Mesothelial cell of epicardium (in vitro differentiated cells): ENCODE results near the gene TCF23. TPM values are rescaled to one million over a fixed set of nuclear protein-coding genes. Genes with fewer than 3 reads are reported as not detected.

ENCODE experiments used
- DNase-seq, 2 experiments: peaks; one replicate each; pipeline ENCODE4 v3.0.0; 2021; ENCODE audit warnings: low spot score in 2 of 2; ENCODE audit not compliant: unreplicated experiment in 2 of 2
- H3K27ac Mint-ChIP-seq: 2 replicates; pipeline ENCODE4 v1.8.0; 2021; ENCODE audit warnings: mixed read lengths
- H3K27me3 Mint-ChIP-seq: 2 replicates; pipeline ENCODE4 v1.8.0; 2021; ENCODE audit warnings: low read depth, mixed read lengths
- H3K36me3 Mint-ChIP-seq: 2 replicates; pipeline ENCODE4 v1.8.0; 2021; ENCODE audit warnings: mixed read lengths
- H3K4me1 Mint-ChIP-seq: 2 replicates; pipeline ENCODE4 v1.8.0; 2021; ENCODE audit warnings: mixed read lengths
- H3K4me3 Mint-ChIP-seq: 2 replicates; pipeline ENCODE4 v1.8.0; 2021; ENCODE audit warnings: mild to moderate bottlenecking, moderate library complexity, mixed read lengths
- H3K9me3 Mint-ChIP-seq: 2 replicates; pipeline ENCODE4 v1.8.0; 2021; ENCODE audit warnings: mixed read lengths
- total RNA-seq: library from RNA; stranded (reverse); gene quantifications from 3 replicates; pipeline ENCODE4 v1.2.1, GENCODE V29; 2021
- TF ChIP-seq, protein P1 (sequence below): fragments of 200-600 bp; sonication (generic); IDR thresholded peaks from one replicate; pipeline ENCODE4 v1.5.0; 2021; ENCODE audit warnings: antibody characterized with exemption; ENCODE audit not compliant: unreplicated experiment

Gene TCF23
- total RNA-seq, 1 donor from 2014 or later = not detected

DNA sequence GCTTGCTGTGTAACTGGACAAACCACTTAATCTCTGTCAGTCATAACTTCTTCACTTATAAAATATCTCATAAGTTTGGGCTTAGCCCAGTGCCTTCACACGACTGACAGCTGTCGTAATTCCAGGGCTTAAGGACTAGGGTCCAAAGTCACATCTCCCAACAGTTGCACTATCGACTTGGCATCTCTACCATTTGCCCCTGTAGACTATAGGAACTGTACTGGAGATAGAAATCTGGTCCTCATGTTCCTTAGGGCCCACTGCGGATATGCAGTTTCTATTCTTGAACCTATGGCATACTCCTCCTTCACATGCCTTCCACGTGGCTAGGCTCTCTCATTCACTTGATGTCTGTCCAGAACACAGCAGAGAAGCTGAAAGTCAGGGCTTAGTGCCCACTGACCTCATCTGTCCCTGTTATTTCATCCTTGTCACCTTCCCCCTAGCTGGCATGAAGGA is 22.5 kb upstream of the TCF23 start:
- H3K4me1 Mint-ChIP-seq = peaks cover 5% of the 10 kb centered on the region
- H3K27ac Mint-ChIP-seq = no peak overlapping the region
- H3K27me3 Mint-ChIP-seq = peaks cover 28% of the 10 kb centered on the region
- H3K9me3 Mint-ChIP-seq = no peaks in the 10 kb centered on the region
- peaks cover 5% of the 10 kb centered on the region for H3K36me3 Mint-ChIP-seq
- TF ChIP-seq, protein P1, sequence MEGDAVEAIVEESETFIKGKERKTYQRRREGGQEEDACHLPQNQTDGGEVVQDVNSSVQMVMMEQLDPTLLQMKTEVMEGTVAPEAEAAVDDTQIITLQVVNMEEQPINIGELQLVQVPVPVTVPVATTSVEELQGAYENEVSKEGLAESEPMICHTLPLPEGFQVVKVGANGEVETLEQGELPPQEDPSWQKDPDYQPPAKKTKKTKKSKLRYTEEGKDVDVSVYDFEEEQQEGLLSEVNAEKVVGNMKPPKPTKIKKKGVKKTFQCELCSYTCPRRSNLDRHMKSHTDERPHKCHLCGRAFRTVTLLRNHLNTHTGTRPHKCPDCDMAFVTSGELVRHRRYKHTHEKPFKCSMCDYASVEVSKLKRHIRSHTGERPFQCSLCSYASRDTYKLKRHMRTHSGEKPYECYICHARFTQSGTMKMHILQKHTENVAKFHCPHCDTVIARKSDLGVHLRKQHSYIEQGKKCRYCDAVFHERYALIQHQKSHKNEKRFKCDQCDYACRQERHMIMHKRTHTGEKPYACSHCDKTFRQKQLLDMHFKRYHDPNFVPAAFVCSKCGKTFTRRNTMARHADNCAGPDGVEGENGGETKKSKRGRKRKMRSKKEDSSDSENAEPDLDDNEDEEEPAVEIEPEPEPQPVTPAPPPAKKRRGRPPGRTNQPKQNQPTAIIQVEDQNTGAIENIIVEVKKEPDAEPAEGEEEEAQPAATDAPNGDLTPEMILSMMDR = no peak
- no peak for DNase-seq
- no peak overlapping the region for H3K4me3 Mint-ChIP-seq

DNA sequence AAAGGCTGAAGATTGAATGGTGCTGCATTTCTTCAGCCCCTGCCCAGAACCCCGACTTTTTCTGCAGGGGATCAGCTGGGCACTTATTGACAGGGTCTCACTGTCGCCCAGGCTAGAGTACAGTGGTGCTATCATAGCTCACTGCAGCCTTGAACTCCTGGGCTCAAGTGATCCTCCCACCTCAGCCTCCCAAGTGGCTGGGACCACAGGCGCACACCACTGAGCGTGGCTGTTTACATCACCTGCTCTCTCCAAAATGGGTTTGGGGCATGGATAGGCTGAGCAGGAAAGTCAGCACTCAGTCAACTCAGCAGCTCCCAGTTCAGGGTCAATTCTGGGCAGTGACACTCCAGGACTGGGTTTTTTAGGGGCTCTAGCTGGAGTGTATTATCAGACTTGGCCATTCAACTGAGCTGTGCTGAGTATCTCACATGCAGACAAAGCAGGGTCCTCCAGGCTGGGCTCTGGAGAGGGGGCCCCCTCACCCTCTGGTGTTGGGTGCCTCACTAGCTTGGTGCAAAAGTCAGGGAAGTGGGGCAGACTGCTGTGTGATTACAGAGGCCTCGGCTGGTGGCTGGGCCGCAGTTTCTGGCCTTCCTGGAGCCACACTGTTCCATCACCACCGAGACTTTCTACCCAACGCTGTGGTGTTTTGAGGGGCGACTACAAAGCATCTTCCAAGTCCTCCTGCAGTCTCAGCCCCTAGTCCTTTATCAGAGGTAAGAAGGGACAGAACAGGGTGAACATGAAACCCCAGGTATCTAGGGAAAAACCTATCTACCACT is 20.7 kb upstream of the TCF23 start:
- Mint-ChIP-seq H3K9me3 (no peaks in the 10 kb centered on the region), H3K36me3 (peaks cover 7% of the 10 kb centered on the region), H3K27ac (no peak overlapping the region), H3K4me1 (peaks cover 8% of the 10 kb centered on the region), H3K27me3 (peaks cover 10% of the 10 kb centered on the region), H3K4me3 (no peak overlapping the region)
- no peak for DNase-seq
- TF ChIP-seq, protein P1 = no peak

DNA sequence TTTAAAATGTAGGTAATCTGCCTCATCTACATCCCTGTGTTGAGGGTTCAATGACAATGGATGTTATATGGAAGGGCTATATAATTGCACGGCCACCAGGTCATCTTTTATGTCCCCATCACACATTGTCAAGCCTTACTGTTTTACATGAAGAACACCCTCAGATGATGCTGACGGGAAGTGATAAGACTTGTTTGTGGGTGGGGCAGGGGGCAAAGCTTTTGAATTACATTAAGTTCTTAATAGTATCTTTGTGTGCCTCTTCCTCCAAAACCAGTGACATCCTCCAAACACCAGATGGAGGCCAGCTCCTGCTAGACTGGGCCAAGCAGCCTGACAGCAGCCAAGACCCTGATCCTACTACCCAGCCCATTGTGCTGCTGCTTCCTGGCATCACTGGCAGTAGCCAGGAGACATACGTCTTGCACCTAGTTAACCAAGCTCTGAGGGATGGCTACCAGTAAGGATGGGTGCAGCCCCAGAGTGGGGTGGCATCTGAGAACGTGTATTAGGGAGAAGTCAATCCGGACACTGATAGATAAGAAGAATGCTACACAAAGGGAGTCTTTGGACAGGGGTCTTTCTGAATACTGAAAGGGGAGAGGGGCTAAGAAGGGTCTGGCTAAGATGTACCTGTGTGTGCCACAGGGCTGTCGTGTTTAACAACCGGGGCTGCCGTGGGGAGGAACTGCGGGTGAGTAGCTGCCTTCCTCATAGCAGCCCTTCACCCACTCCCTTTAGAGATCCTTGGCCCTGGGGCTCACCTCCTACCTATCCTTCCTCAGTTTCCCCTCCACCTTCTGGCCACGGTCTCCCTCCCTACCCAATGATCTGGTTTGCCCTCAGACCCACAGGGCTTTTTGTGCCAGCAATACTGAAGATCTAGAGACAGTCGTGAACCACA is 19.9 kb upstream of the TCF23 start:
- Mint-ChIP-seq H3K4me3 (no peak overlapping the region), H3K27ac (no peak overlapping the region), H3K4me1 (peaks cover 12% of the 10 kb centered on the region), H3K27me3 (peaks cover 6% of the 10 kb centered on the region), H3K9me3 (no peaks in the 10 kb centered on the region), H3K36me3 (peaks cover 9% of the 10 kb centered on the region)
- no peak for DNase-seq
- TF ChIP-seq, protein P1 = no peak

DNA sequence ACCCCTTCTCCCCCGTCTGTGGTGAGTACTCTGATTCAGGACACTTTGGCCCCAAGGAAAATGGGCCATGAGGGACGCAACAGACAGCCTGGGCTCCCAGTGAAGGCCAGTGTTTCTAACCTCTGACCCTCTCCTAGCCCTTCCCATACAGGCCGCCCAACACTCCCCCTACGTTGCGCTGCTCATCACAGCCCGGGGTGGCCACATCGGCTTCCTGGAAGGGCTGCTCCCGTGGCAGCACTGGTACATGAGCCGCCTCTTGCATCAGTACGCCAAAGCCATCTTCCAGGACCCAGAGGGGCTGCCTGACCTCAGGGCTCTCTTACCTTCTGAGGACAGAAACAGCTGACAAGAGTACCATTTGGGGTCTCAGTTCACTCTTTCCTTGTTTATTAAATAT is 18.4 kb upstream of the TCF23 start:
- Mint-ChIP-seq H3K27ac (no peak overlapping the region), H3K36me3 (peaks cover 9% of the 10 kb centered on the region), H3K4me3 (no peak overlapping the region), H3K9me3 (no peaks in the 10 kb centered on the region), H3K4me1 (peaks cover 12% of the 10 kb centered on the region), H3K27me3 (no peaks in the 10 kb centered on the region)
- DNase-seq = no peak
- TF ChIP-seq, protein P1 = no peak

DNA sequence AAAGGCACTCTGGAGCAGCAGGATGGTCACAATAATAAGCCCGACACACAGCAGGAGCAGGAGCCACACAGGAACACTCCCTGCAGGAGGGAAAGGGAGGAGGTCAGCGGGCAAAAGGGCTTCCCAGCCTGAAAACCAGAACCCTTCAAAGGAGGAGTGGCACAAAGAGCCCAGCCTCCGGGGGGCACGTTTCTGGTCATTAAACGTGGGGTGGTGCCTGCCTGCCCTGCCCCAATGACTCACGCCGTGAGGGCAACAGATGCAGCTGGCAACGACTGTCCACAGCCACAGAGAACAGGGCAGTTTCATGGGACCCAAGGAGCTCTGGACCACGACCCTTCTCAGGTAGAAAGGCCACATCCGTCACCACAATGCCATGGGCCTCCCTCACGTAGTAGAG is 17.4 kb upstream of the TCF23 start:
- TF ChIP-seq, protein P1 = no peak
- H3K36me3 Mint-ChIP-seq = peaks cover 9% of the 10 kb centered on the region
- H3K4me1 Mint-ChIP-seq = peaks cover 12% of the 10 kb centered on the region
- H3K9me3 Mint-ChIP-seq = no peaks in the 10 kb centered on the region
- no peak overlapping the region for H3K27ac Mint-ChIP-seq
- no peak overlapping the region for H3K4me3 Mint-ChIP-seq
- no peak for DNase-seq
- no peaks in the 10 kb centered on the region for H3K27me3 Mint-ChIP-seq
